Activated CD4-positive, alpha-beta T cell treated with anti-CD3 and anti-CD28 coated beads, Interleukin-2, amount 50 U/mL, for 4 hours (primary cell): ENCODE data around the gene ZNF350.
"Not testable (repeated sequence)": the region's sequence is repeated elsewhere in the genome, so short reads cannot be mapped to it uniquely, and the experiment has no call there.

Source experiments
- DNase-seq, 2 experiments: peaks; one replicate each; pipeline ENCODE4 v3.0.0-alpha.2; 2020

The ZNF350 gene

DNA sequence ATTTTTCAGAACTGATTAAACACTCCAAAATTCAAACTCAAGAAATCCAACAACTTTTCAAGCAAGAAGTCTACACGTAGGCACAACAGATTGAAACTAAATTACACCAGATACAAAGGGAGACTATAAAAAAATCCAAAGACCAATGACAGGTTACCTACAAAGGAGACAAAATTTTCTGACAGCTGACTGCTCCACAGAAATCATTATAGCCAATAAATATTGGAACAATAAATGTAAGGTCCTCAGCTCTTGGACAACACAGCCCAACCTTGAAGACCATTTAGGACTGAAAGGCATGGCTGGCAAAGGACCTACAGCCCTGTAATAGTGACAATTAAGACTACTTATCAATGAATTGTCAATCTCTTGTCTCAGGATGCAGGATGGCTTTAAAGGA lies 15.9 kb downstream of the ZNF350 start:
- DNase-seq, result no peak

DNA sequence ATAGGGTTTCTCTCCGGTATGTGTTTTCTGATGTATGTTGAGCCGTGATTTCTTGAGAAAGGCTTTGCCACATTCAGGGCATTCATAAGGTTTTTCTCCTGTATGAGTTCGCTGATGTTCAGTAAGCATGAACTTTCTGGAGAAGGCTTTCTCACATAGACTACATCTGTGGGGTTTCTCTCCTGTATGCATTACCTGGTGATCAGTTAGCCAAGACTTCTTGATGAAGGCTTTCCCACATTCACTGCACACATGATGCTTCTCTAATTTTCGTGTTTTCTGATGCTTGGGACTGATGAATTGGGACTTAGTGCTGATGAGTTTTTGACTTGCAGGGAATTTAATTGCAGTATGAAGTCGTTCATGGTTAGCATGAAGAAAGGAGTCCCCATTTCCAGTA lies 21.1 kb downstream of the ZNF350 start:
- no peak for DNase-seq

DNA sequence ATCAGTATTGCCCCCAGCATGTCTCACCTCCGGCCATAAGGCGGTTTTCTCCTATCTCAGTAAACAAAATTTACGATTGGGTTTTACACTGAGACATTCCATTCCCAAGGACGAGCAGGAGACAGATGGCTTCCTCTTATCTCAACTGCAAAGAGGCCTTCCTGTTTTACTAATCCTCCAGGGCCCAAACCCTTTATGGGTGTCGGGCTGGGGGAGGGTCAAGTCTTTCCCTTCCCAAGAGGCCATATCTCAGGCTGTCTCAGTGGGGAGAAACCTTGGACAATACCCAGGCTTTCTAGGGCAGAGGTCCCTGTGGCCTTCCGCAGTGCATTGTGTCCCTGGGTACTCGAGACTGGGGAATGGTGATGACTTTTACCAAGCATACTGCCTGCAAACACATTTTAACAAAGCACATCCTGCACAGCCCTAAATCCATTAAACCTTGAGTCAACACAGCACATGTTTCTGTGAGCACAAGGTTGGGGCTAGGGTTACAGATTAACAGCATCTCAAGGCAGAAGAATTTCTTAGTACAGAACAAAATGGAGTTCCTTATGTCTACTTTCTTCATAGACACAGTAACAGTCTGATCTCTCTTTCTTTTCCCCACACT lies 25.9 kb downstream of the ZNF350 start:
- DNase-seq, result not testable (repeated sequence)

DNA sequence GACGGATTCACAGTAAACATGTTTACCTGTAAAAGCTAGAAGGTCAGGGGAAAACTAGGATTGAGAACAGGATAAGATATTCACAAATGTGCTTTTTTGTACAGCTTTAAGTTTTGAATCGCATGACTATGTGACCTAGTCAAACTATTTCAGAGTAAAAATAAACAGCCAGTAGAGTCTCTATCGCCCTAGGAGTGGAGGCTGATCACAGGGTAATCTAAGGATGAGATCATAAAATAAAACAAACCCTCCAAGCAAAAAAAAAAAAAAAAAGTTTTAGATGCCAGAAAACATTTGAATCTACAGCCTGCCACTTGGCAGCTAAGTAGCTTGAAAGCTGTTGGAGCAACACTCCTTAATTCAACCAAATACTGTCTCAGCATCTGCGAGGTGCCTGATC lies 26.8 kb downstream of the ZNF350 start:
- DNase-seq, result no peak

DNA sequence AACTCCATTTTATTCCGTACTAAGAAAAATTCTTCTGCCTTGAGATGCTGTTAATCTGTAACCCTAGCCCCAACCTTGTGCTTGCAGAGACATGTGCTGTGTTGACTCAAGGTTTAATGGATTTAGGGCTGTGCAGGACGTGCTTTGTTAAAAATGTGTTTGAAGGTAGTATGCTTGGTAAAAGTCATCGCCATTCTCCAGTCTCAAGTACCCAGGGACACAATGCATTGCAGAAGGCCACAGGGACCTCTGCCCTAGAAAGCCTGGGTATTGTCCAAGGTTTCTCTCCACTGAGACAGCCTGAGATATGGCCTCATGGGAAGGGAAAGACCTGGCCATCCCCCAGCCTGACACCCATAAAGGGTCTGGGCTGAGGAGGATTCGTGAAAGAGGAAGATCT lies 28.8 kb downstream of the ZNF350 start:
- DNase-seq, result not testable (repeated sequence)

- DNase-seq, result no peak
Measured at GRCh38 chr19:51948975-51949374, 37.7 kb downstream of the ZNF350 start.

DNA sequence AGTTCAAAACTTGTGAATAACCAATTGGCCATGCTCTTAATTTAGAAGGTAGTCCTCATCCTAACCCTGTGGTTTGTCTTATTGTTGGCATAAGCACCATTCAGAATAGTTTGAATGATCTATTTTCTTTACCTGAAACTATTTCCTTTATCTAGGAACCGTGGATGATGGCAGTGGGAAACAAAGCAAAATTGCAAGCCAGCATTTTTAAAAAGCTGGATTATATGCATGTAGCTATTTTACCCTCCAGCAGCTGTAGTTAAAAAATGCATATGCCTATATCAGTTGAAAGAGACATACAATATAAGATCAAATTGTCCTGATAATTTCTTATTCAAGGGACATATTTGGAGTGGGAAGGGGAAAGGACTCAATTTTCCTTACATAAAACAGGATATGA lies 40.0 kb downstream of the ZNF350 start:
- DNase-seq, result no peak

DNA sequence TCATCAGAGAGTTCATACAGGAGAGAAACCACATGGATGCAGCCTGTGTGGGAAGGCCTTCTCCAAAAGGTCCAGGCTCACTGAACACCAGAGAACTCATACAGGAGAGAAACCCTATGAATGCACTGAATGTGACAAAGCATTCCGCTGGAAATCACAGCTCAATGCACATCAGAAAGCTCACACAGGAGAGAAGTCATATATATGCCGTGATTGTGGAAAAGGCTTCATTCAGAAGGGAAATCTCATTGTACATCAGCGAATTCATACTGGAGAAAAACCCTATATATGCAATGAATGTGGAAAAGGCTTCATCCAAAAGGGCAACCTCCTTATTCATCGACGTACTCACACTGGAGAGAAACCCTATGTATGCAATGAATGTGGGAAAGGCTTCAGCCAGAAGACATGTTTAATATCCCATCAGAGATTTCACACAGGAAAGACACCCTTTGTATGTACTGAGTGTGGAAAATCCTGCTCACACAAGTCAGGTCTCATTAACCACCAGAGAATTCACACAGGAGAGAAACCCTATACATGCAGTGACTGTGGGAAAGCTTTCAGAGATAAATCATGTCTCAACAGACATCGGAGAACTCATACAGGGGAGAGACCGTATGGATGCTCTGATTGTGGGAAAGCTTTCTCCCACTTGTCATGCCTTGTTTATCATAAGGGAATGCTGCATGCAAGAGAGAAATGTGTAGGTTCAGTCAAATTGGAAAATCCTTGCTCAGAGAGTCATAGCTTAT lies 41.7 kb downstream of the ZNF350 start:
- no peak for DNase-seq

- no peak for DNase-seq
Measured at GRCh38 chr19:51938936-51939335, 47.7 kb downstream of the ZNF350 start.

DNA sequence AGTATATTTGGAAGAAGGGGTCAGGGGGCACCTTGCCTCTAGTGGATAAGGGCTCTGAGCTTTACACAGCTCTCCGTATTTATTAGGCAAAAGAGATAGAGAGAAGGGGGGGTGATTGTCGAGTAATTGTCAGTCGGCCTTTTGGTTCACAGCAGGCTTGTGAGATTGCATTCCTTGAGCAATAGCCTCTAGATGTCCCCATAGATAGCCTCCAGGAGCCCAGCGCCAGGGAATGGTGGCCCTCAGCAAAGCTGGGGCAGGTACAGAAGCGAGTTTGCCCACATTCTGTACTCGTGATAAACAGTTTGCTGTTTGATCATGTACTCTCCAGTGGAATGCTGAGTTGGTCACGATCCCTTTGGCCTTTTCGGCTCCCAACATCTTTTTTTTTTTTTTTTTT lies 54.7 kb downstream of the ZNF350 start:
- no peak for DNase-seq

GRCh38 chr19:51927859-51928258 lies 58.8 kb downstream of the ZNF350 start:
- no peak for DNase-seq

DNA sequence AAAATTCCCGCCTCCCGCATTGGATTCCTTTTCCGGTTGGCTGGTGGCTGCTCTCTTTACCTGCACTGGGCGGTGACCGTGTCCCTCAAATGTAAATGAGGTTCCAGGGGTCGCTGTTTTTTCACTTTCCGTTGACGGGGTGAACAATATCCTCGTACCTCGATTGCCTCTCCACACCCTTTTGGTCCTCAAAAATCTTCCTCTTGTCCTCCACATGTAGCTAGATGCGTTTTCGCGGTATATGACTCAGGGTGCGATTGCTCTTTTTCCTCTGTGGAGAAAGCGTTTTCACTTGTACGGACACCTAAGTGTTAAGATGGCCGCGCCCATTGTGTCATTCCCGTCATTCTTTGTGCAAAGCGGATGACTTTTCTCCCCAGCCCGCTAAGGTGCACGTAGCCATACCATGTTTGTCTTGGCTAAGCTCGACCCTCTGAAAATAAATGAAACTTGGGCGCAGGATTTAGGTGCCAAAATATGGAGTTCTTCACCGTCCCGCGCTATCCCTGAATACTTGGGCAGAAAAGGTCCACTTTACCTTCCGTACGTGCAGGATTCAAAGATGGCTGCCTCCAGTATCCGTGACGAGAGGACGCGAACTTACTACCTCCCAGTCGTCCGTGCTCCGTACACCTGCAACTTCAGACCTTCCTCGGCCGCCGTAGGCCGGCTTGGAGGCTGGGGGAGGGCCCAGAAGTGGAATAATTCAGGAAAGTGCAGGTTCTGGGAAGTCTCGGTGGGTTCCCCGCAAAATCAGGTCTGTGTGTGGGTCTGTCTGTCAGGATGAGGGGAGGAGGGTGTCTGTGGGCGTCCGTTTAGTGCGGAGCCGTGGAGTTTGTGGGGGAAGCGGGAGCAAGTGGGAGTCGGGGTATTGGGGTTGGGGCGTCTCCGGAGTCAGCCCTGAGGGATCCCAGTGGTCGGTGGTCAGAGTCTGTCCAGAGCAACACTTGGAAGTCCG lies 59.6 kb downstream of the ZNF350 start, which contains the start of gene ZNF613:
ZNF613 (plus strand) TSS at position 689 of the 958 bp plus-strand sequence. CDS start 8,749 bp downstream, outside the sequence.
- DNase-seq, result peak; percentile 85 to 86

GRCh38 chr19:51926426-51926783 lies 60.2 kb downstream of the ZNF350 start:
- peak in 1 of 2 experiments; percentile 2 for DNase-seq

GRCh38 chr19:51921949-51922348 lies 64.7 kb downstream of the ZNF350 start:
- DNase-seq, result no peak

DNA sequence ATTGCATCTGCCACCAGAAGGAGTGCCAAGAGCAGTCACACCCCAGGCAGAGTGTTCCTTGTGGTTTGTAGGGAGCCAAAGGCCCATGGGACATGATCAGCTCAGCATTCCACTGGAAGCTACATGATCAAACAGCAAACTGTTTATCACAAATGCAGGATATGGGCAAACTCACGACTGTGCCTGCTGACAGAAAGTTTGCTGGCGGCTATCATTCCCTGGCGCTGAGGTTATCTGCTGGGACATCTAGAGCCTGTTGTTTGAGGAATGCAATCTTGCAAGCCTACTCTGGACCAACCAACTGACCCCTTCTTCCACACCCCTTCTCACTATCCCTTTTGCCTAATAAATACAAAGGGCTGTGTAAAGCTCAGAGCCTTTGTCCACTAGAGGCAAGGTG lies 67.0 kb downstream of the ZNF350 start:
- DNase-seq, result no peak

GRCh38 chr19:51916167-51916566 lies 70.5 kb downstream of the ZNF350 start:
- no peak for DNase-seq

GRCh38 chr19:51915324-51915867 lies 71.2 kb downstream of the ZNF350 start:
- no peak for DNase-seq
